ENCODE data around the gene NDUFB8.

NDUFB8 gene

DNA sequence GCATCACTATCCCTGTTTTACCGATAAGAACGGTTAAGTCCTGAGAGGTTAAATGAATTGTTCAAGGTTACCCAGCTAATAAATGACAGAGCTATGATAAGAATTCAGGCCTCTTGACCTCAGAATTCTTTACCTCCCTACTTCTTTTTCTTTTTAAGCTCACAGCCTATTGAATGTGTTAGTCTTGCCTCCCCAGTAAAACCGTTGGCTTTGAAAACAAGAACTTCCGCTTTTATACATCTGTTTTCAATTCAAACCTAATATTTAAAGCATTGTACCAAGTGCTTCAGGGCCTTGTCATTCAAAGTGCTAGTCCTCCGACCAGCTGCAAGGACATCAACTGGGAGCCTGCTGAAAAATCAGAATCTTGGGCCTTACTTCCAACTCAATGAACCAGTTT is 25.6 kb downstream of the NDUFB8 start:
- Histone ChIP-seq H3K9ac (ENCODE audit: low read length) (no peak overlapping the region), H3K36me3 (ENCODE audit: insufficient read depth, low read length) (no peaks in the 10 kb centered on the region), H3K27ac (ENCODE audit: low read depth, low read length, poor library complexity, severe bottlenecking) (no peak overlapping the region), H3K79me2 (ENCODE audit: insufficient read depth, low read length) (no peaks in the 10 kb centered on the region), H3K27me3 (ENCODE audit: insufficient read depth, low read length) (no peaks in the 10 kb centered on the region), H3K4me2 (ENCODE audit: low read length) (no peak overlapping the region), H2AFZ (ENCODE audit: low read length) (no peak overlapping the region), H3F3A (ENCODE audit: insufficient read depth, low read length) (no peaks in the 10 kb centered on the region), H4K20me1 (ENCODE audit: insufficient read depth, low read length) (no peaks in the 10 kb centered on the region), H3K4me1 (ENCODE audit: insufficient read depth, low read length, severe bottlenecking) (no peaks in the 10 kb centered on the region), H3K9me3 (ENCODE audit: low read length) (no peaks in the 10 kb centered on the region), H3K4me3 (ENCODE audit: low read depth, low read length, poor library complexity, severe bottlenecking) (no peak overlapping the region), H3K9me2 (ENCODE audit: low read depth, low read length) (no peaks in the 10 kb centered on the region)
- TF ChIP-seq EZH2 (IDR thresholded peaks at IDR 0.05; ENCODE audit: borderline replicate concordance, low read length), result no peak
- TF ChIP-seq, protein P1, sequence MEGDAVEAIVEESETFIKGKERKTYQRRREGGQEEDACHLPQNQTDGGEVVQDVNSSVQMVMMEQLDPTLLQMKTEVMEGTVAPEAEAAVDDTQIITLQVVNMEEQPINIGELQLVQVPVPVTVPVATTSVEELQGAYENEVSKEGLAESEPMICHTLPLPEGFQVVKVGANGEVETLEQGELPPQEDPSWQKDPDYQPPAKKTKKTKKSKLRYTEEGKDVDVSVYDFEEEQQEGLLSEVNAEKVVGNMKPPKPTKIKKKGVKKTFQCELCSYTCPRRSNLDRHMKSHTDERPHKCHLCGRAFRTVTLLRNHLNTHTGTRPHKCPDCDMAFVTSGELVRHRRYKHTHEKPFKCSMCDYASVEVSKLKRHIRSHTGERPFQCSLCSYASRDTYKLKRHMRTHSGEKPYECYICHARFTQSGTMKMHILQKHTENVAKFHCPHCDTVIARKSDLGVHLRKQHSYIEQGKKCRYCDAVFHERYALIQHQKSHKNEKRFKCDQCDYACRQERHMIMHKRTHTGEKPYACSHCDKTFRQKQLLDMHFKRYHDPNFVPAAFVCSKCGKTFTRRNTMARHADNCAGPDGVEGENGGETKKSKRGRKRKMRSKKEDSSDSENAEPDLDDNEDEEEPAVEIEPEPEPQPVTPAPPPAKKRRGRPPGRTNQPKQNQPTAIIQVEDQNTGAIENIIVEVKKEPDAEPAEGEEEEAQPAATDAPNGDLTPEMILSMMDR (IDR thresholded peaks at IDR 0.05; ENCODE audit: low read length), result no peak

DNA sequence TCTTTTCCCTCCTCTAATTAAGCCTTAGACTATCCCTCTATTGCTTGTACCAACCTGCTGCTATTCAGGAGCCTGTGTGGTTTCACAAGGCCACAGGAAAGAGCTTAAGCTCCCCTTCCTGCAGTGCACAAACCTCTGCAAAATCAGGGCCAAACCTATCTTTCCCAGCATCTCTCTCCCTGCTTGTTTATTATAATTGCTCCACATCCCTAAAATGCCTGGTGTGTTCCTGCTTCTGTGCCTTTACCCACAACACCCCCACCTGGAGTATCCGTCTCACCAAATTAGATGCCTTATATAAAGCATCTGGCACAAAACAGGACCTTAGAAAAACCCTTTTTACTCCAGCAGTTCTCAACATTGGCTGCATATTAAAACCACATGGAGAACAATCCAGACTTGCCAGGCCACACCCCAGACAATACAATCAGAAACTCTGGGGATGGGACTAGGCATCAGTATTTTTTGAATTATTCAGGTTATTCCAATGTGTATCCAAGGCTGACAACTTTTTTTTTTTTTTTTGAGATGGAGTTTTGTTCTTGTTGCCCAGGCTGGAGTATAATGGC is 26.7 kb downstream of the NDUFB8 start:
- Histone ChIP-seq H3K9ac (ENCODE audit: low read length) (no peak overlapping the region), H2AFZ (ENCODE audit: low read length) (no peak overlapping the region)

DNA sequence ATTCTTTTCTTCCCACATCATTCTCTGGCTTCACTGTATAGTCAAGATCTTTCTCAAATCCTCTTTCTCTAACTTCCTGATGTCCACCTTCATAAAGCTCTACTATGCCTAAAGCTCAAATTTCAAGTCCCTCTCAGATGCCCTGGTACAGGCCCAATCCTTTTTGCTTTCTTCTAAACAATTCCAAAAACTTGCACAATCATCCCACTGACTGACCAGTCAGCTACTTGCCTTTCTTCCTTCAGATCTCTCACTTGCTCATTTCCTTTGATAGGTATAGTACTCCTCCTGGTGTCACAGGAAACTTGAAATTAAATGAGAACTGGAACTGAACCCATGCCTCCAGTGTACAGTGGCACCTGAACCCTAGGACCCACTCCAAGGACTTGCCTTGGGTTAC is 28.2 kb downstream of the NDUFB8 start:
- Histone ChIP-seq H3K9ac (ENCODE audit: low read length) (no peak overlapping the region), H3F3A (ENCODE audit: insufficient read depth, low read length) (no peaks in the 10 kb centered on the region), H3K4me2 (ENCODE audit: low read length) (no peak overlapping the region), H4K20me1 (ENCODE audit: insufficient read depth, low read length) (no peaks in the 10 kb centered on the region), H3K27ac (ENCODE audit: low read depth, low read length, poor library complexity, severe bottlenecking) (no peak overlapping the region), H3K36me3 (ENCODE audit: insufficient read depth, low read length) (no peaks in the 10 kb centered on the region), H2AFZ (ENCODE audit: low read length) (no peak overlapping the region), H3K9me2 (ENCODE audit: low read depth, low read length) (no peaks in the 10 kb centered on the region), H3K79me2 (ENCODE audit: insufficient read depth, low read length) (no peaks in the 10 kb centered on the region), H3K9me3 (ENCODE audit: low read length) (no peaks in the 10 kb centered on the region), H3K4me3 (ENCODE audit: low read depth, low read length, poor library complexity, severe bottlenecking) (no peak overlapping the region), H3K27me3 (ENCODE audit: insufficient read depth, low read length) (no peaks in the 10 kb centered on the region), H3K4me1 (ENCODE audit: insufficient read depth, low read length, severe bottlenecking) (no peaks in the 10 kb centered on the region)
- TF ChIP-seq EZH2 (IDR thresholded peaks at IDR 0.05; ENCODE audit: borderline replicate concordance, low read length), result no peak
- TF ChIP-seq, protein P1 (IDR thresholded peaks at IDR 0.05; ENCODE audit: low read length), result no peak

More for the DNA sequence above, 26.7 kb downstream of the NDUFB8 start:
- H3K36me3 ChIP-seq (ENCODE audit: insufficient read depth, low read length), result no peaks in the 10 kb centered on the region
- H3K4me2 ChIP-seq (ENCODE audit: low read length), result no peak overlapping the region
- no peaks in the 10 kb centered on the region for H3K79me2 ChIP-seq (ENCODE audit: insufficient read depth, low read length)
- no peaks in the 10 kb centered on the region for H4K20me1 ChIP-seq (ENCODE audit: insufficient read depth, low read length)
- no peaks in the 10 kb centered on the region for H3K27me3 ChIP-seq (ENCODE audit: insufficient read depth, low read length)
- H3K4me1 ChIP-seq (ENCODE audit: insufficient read depth, low read length, severe bottlenecking), result no peaks in the 10 kb centered on the region
- TF ChIP-seq, protein P1 (IDR thresholded peaks at IDR 0.05; ENCODE audit: low read length), result no peak
- no peak for TF ChIP-seq EZH2 (IDR thresholded peaks at IDR 0.05; ENCODE audit: borderline replicate concordance, low read length)
- no peaks in the 10 kb centered on the region for H3K9me2 ChIP-seq (ENCODE audit: low read depth, low read length)
- H3K9me3 ChIP-seq (ENCODE audit: low read length), result no peaks in the 10 kb centered on the region
- H3K27ac ChIP-seq (ENCODE audit: low read depth, low read length, poor library complexity, severe bottlenecking), result no peak overlapping the region
- no peaks in the 10 kb centered on the region for H3F3A ChIP-seq (ENCODE audit: insufficient read depth, low read length)
- no peak overlapping the region for H3K4me3 ChIP-seq (ENCODE audit: low read depth, low read length, poor library complexity, severe bottlenecking)

Measured in OCI-LY1 (cell line).